Cardiac muscle cell (in vitro differentiated cells and primary cell): ENCODE data around the gene ATP6V0E1. TPM values are rescaled to one million over a fixed set of nuclear protein-coding genes. Genes with fewer than 3 reads are reported as not detected.

Experiments used
- DNase-seq, 2 donors: peaks; one replicate each; pipeline versions ENCODE4 v3.0.0 to v3.0.0-alpha.2; 2010 to 2017; ENCODE audit warnings: low read depth in 1 of 2, low spot score in 1 of 2
- H3K27ac ChIP-seq: fragments of 200-600 bp; sonication (generic); 2 replicates; pipeline ENCODE4 v1.5.1; 2016
- H3K27me3 ChIP-seq: fragments of 200-600 bp; sonication (generic); 2 replicates; pipeline ENCODE4 v1.6.0; 2016; ENCODE audit warnings: control low read depth
- H3K36me3 ChIP-seq: fragments of 200-600 bp; sonication (generic); 2 replicates; pipeline ENCODE4 v1.5.1; 2016; ENCODE audit warnings: control low read depth
- H3K4me1 ChIP-seq: fragments of 200-600 bp; sonication (generic); 2 replicates; pipeline ENCODE4 v1.8.1; 2017; ENCODE audit warnings: low read depth, mild to moderate bottlenecking, mixed run types
- H3K4me3 ChIP-seq: fragments of 200-600 bp; sonication (generic); 2 replicates; pipeline ENCODE4 v1.5.1; 2016; ENCODE audit warnings: mild to moderate bottlenecking
- H3K9me3 ChIP-seq: fragments of 200-600 bp; sonication (generic); 2 replicates; pipeline ENCODE4 v1.5.1; 2017; ENCODE audit warnings: low read depth, mild to moderate bottlenecking, control low read depth
- polyA plus RNA-seq: library from polyadenylated mRNA; unstranded; fragments of >200 nt; fragmentation: Nextera tagmentation; extraction: Ambion mirVana; gene quantifications from 2 replicates; pipeline ENCODE4 v1.2.1, GENCODE V29; 2016
- total RNA-seq: library from RNA; depleted of rRNA; stranded (reverse); fragments of >200 nt; gene quantifications from 2 replicates; pipeline ENCODE4 v1.2.3, GENCODE V29; 2016
- TF ChIP-seq, protein P1 (sequence below): IDR thresholded peaks from 2 replicates; pipeline ENCODE4 v1.5.1; 2012; ENCODE audit warnings: low read depth, mild to moderate bottlenecking, low read length

The ATP6V0E1 gene
- total and polyA plus RNA-seq, 2 experiments from 2014 or later, result 52.2 to 301 TPM

DNA sequence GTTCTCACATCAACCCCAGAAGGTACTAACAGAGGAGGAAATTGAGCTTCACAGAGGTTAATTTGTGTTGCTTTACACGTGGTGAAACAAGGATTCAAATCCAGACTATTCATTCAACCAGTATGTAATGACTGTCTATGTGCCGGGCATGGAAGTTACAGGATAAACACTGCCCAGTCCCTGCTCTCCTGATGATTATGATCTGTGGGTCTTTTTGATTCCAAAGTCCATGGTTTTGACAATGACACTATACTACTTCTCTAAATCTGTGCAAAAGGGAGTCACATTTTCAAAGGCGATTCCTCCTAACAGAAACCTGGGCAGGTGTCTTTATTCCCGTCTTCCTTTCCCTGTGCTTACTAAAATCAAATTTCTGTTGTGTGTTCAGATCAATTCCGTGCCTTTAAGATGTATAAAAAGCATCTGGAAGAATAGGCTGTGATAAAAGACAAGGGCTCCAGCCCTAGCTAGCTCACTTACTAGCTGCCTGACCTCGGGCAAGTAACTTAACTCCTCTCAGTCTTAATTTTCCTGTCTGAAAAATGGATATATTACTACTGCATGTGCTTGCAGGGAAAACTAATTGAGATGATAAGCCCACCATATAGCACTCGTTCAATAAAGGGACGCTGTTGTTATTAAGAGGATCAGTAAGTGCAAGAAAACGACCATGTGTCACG, 71.6 kb downstream of the ATP6V0E1 start:
- Histone ChIP-seq H3K9me3 (no peaks in the 10 kb centered on the region), H3K27ac (no peak overlapping the region), H3K27me3 (no peaks in the 10 kb centered on the region), H3K4me1 (peaks cover 6% of the 10 kb centered on the region), H3K4me3 (peak overlapping the region; percentile 99), H3K36me3 (no peaks in the 10 kb centered on the region)
- no peak for DNase-seq
- TF ChIP-seq, protein P1, sequence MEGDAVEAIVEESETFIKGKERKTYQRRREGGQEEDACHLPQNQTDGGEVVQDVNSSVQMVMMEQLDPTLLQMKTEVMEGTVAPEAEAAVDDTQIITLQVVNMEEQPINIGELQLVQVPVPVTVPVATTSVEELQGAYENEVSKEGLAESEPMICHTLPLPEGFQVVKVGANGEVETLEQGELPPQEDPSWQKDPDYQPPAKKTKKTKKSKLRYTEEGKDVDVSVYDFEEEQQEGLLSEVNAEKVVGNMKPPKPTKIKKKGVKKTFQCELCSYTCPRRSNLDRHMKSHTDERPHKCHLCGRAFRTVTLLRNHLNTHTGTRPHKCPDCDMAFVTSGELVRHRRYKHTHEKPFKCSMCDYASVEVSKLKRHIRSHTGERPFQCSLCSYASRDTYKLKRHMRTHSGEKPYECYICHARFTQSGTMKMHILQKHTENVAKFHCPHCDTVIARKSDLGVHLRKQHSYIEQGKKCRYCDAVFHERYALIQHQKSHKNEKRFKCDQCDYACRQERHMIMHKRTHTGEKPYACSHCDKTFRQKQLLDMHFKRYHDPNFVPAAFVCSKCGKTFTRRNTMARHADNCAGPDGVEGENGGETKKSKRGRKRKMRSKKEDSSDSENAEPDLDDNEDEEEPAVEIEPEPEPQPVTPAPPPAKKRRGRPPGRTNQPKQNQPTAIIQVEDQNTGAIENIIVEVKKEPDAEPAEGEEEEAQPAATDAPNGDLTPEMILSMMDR, result no peak

DNA sequence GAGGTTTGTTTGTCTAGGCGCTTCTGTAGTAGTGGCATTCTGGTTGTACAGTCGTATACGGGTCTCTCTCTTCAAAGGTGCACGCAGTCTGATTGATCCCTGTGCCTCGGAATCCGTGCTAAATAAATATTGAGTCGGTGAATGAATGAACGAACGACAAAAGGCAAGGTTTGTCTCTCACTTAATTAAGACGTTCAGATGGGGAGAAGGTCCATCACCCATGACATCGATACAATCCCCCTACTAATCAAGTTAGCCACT, 72.1 kb downstream of the ATP6V0E1 start:
- peak in 1 of 2 donors; percentile 3 for DNase-seq
- TF ChIP-seq, protein P1, result no peak
- Histone ChIP-seq H3K27ac (no peak overlapping the region), H3K36me3 (no peaks in the 10 kb centered on the region), H3K4me1 (peaks cover 6% of the 10 kb centered on the region), H3K4me3 (peak overlapping the region; percentile 99), H3K9me3 (no peaks in the 10 kb centered on the region), H3K27me3 (no peaks in the 10 kb centered on the region)

DNA sequence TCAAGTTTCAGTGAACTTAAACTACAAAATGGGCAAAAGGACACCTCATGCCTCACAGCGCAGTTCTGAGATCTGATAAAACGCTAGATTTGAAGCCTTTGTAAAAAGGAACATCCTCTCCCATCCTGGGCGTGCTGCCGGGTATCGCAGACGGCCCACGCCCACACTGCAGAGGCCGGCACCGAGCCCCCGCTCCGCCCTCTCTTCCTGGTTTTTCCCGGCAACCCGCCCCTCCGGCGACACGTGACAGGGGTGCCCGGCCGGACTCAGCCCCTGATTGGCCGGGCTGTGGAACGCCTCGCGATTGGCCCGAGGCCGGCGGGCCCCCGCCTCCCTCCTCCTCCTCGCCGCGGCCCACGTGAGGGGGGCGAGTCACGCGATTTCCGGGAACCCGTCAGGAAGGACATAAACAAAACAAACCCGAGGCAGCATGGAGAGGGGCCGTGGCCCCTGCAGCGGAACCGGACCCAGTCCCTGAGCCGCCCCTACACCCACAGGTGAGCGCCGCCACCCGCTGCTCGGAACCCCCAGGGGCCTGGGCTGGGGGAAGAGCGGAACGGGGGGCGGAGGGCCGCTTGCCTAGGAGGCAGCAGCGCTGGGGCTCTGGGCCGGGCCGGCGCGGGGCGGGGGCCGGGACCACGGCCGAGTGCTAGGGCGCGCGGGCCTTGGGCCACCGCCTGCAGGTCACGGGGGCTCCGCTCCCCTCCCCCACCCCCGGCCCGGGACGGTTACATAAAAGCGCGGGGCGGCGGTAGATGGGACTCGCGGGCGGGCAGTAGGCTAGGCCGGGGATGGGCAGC, 72.6 kb downstream of the ATP6V0E1 start, which contains the start of gene CREBRF:
CREBRF (plus strand) TSS at position 370 of the 800 bp plus-strand sequence. CDS start 24,424 bp downstream, outside the sequence.
- Histone ChIP-seq H3K36me3 (no peaks in the 10 kb centered on the region), H3K4me3 (peak within 1 kb of the TSS; percentile 99), H3K4me1 (peaks cover 6% of the 10 kb centered on the region), H3K27me3 (no peaks in the 10 kb centered on the region), H3K9me3 (no peaks in the 10 kb centered on the region), H3K27ac (peak within 1 kb of the TSS; percentile 99)
- DNase-seq, result peak; percentile 97 to 98
- TF ChIP-seq, protein P1, result no peak

DNA sequence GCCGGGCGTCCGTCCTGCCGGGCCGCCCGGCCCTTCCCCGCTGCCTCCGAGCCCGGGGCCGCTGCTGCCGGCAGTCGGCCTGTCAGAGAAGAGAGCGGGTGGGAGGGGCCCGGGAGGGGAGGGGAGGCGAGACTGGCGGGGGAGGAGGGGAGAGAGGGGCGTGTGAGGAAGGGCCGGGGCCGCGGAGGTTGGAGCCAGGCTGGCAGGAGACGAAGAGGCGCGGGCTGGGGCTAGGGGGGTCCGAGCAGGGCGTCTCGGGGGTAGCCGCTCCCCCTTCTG, 73.2 kb downstream of the ATP6V0E1 start:
- no peaks in the 10 kb centered on the region for H3K36me3 ChIP-seq
- peaks cover 6% of the 10 kb centered on the region for H3K4me1 ChIP-seq
- TF ChIP-seq, protein P1, result no peak
- H3K27ac ChIP-seq, result peak overlapping the region; percentile 99
- H3K4me3 ChIP-seq, result peak overlapping the region; percentile 99
- H3K9me3 ChIP-seq, result no peaks in the 10 kb centered on the region
- no peak for DNase-seq
- H3K27me3 ChIP-seq, result no peaks in the 10 kb centered on the region

DNA sequence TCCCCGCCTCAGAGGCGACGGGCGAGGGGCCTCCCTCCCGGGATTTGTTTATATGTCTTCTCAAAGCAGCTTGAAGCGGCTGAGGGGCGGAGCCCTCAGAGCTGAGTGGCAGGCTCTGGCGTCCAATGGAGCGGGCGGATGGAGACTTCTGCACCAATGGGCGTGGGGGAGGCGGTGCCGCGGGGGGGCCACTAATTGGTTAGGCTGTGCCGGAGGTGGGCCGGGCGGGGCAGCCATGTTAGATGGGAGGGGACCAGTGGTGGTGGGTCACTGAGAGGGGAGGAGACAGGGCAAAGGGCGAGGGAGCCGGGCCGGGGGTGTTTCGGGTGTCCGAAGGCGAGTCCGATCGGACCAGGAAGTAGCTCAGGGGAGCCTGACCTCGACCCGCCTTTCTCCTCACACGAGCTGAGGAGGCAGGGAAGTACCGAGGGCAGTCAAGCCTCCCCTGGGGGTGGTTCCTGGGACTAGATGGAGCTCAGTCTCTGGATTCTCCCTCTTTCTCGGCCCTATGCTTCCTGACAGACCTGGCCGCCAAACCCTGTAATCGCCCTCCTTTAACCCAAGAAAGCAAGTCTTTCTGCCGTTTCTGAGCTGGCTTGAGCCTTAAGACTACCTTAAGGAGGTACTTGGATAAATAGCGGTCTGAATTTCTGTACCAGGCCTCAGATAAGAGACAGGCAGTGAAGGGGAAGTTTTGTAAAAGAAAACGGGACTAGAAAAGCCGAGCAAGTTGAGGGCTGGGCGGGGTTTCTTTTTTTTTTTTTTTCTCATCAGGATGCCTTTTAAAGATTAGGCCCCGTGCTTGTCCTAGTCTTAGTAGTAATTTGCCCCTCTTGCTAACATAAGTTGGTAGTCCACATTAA, 73.7 kb downstream of the ATP6V0E1 start:
- no peaks in the 10 kb centered on the region for H3K27me3 ChIP-seq
- no peaks in the 10 kb centered on the region for H3K9me3 ChIP-seq
- TF ChIP-seq, protein P1, result peak; percentile 18
- H3K4me3 ChIP-seq, result peak overlapping the region; percentile 99
- peaks cover 6% of the 10 kb centered on the region for H3K4me1 ChIP-seq
- peak overlapping the region; percentile 99 for H3K27ac ChIP-seq
- peak; percentile 99 to 100 for DNase-seq
- H3K36me3 ChIP-seq, result no peaks in the 10 kb centered on the region
